Measurements from ENCODE around the gene CTDNEP1. TPM values are rescaled to one million over a fixed set of nuclear protein-coding genes. Genes with fewer than 3 reads are reported as not detected.

CTDNEP1 gene
- total RNA-seq, 2 experiments from 2014 or later: 158 to 203 TPM

- Mint-ChIP-seq H3K9me3 (ENCODE audit: low read depth) (no peaks in the 10 kb centered on the region), H3K27me3 (peaks cover 3% of the 10 kb centered on the region), H3K4me1 (peaks cover 21% of the 10 kb centered on the region), H3K36me3 (ENCODE audit: low read depth) (peaks cover 36% of the 10 kb centered on the region), H3K4me3 (no peak overlapping the region), H3K27ac (peak overlapping the region; percentile 17)
- POLR2A ChIA-PET: interaction anchor here (0.6 kb wide), 2 partner anchors 43 to 74 kb away, joined by 4 to 14 read pairs; no protein-coding TSS in a partner anchor
- ATAC-seq (no peak), DNase-seq (no peak)
- CTCF ChIA-PET: interaction anchor here (0.7 to 0.8 kb wide), 2 partner anchors 24 to 36 kb away, joined by 3 read pairs; partner anchors contain the start of gene SLC2A4
- intact Hi-C loops (cut with DNase I, micrococcal nuclease): no loop called here
Observed at GRCh38 chr17:7256766-7257456, 5.4 kb upstream of the CTDNEP1 start.

GRCh38 chr17:7254511-7254910 is 3.0 kb upstream of the CTDNEP1 start:
- H3K4me3 Mint-ChIP-seq: no peak overlapping the region
- H3K9me3 Mint-ChIP-seq (ENCODE audit: low read depth): no peaks in the 10 kb centered on the region
- H3K27ac Mint-ChIP-seq: no peak overlapping the region
- intact Hi-C loops (cut with DNase I, micrococcal nuclease): loop anchor here (5.0 kb wide), 5 partner anchors 53 to 678 kb away; partner anchors contain the start of genes CNTROB (in 1 of the 2), EIF5A (in 1 of the 2), POLR2A (in 1 of the 2) and SLC35G6 (in 1 of the 2)
- H3K27me3 Mint-ChIP-seq: no peaks in the 10 kb centered on the region
- H3K4me1 Mint-ChIP-seq: peaks cover 27% of the 10 kb centered on the region
- ChIA-PET POLR2A (no interaction called here), CTCF (no interaction called here)
- peaks cover 40% of the 10 kb centered on the region for H3K36me3 Mint-ChIP-seq (ENCODE audit: low read depth)
- no peak for DNase-seq
- ATAC-seq: no peak

- Mint-ChIP-seq H3K27me3 (no peaks in the 10 kb centered on the region), H3K27ac (peak overlapping the region; percentile 99), H3K4me1 (peaks cover 38% of the 10 kb centered on the region), H3K9me3 (ENCODE audit: low read depth) (no peaks in the 10 kb centered on the region), H3K36me3 (ENCODE audit: low read depth) (peaks cover 37% of the 10 kb centered on the region), H3K4me3 (peak overlapping the region; percentile 93)
- CTCF ChIA-PET: no interaction called here
- POLR2A ChIA-PET: no interaction called here
- intact Hi-C loops (cut with DNase I, micrococcal nuclease): loop anchor here (2.0 to 5.0 kb wide), 7 partner anchors 38 to 679 kb away; partner anchors contain the start of genes CNTROB (in 1 of the 2), EIF5A (in 1 of the 2), PLSCR3 (in 1 of the 2) and POLR2A (in 1 of the 2)
- no peak for DNase-seq
- no peak for ATAC-seq
Observed at GRCh38 chr17:7253082-7253481, 1.5 kb upstream of the CTDNEP1 start.

GRCh38 chr17:7252176-7253043 is 876 bp upstream of the CTDNEP1 start, which contains the start of gene ELP5:
TSS of gene ELP5 (plus strand) at chr17:7252215. CDS start at chr17:7252551, 336 bp downstream.
- Mint-ChIP-seq H3K36me3 (ENCODE audit: low read depth) (peaks cover 37% of the 10 kb centered on the region), H3K27ac (peak within 1 kb of the TSS; percentile 99), H3K4me3 (peak within 1 kb of the TSS; percentile 93), H3K27me3 (no peaks in the 10 kb centered on the region), H3K9me3 (ENCODE audit: low read depth) (no peaks in the 10 kb centered on the region), H3K4me1 (peaks cover 40% of the 10 kb centered on the region)
- ChIA-PET POLR2A (interaction anchor here (1.0 to 1.6 kb wide), 3 partner anchors 10 to 77 kb away, joined by 3 to 8 read pairs (median 4); partner anchors contain the start of genes GABARAP and PHF23), CTCF (no interaction called here)
- DNase-seq: peak; percentile 94
- ATAC-seq: peak; percentile 65
- intact Hi-C loops (cut with DNase I, micrococcal nuclease): loop anchor here (1.0 to 5.0 kb wide), 24 partner anchors 10 to 680 kb away; partner anchors contain the start of genes EIF5A (in 2 of the 2), POLR2A (in 2 of the 2), ACADVL (in 1 of the 2) and CNTROB (in 1 of the 2)

GRCh38 chr17:7250695-7251627 is 573 bp downstream of the CTDNEP1 start:
- ATAC-seq: peak; percentile 1
- intact Hi-C loops (cut with DNase I, micrococcal nuclease): loop anchor here (1.0 to 5.0 kb wide), 6 partner anchors 9 to 681 kb away; partner anchors contain the start of genes CNTROB (in 1 of the 2), EIF5A (in 1 of the 2), GABARAP (in 1 of the 2) and POLR2A (in 1 of the 2)
- peak; percentile 42 for DNase-seq
- no peaks in the 10 kb centered on the region for H3K27me3 Mint-ChIP-seq
- H3K4me3 Mint-ChIP-seq: peak overlapping the region; percentile 93
- peak overlapping the region; percentile 96 for H3K27ac Mint-ChIP-seq
- CTCF ChIA-PET: interaction anchor here (0.6 to 1.0 kb wide), 4 partner anchors 11 to 31 kb away, joined by 3 to 5 read pairs (median 4); partner anchors contain the start of genes ACADVL, DLG4 and PHF23
- peaks cover 39% of the 10 kb centered on the region for H3K36me3 Mint-ChIP-seq (ENCODE audit: low read depth)
- POLR2A ChIA-PET: interaction anchor here (1.0 to 1.6 kb wide), 3 partner anchors 9 to 79 kb away, joined by 3 to 8 read pairs (median 4); partner anchors contain the start of genes GABARAP and PHF23
- H3K9me3 Mint-ChIP-seq (ENCODE audit: low read depth): no peaks in the 10 kb centered on the region
- peaks cover 50% of the 10 kb centered on the region for H3K4me1 Mint-ChIP-seq

GRCh38 chr17:7249830-7250229 is 1.7 kb downstream of the CTDNEP1 start:
- Mint-ChIP-seq H3K36me3 (ENCODE audit: low read depth) (peaks cover 38% of the 10 kb centered on the region), H3K27me3 (no peaks in the 10 kb centered on the region), H3K4me1 (peaks cover 50% of the 10 kb centered on the region), H3K4me3 (peak overlapping the region; percentile 93), H3K27ac (peak overlapping the region; percentile 96), H3K9me3 (ENCODE audit: low read depth) (no peaks in the 10 kb centered on the region)
- intact Hi-C loops (cut with DNase I, micrococcal nuclease): loop anchor here (5.0 to 10.0 kb wide), 6 partner anchors 57 to 905 kb away; partner anchors contain the start of genes CNTROB (in 1 of the 2), EIF5A (in 1 of the 2), PER1 (in 1 of the 2) and POLR2A (in 1 of the 2)
- DNase-seq: no peak
- no peak for ATAC-seq
- ChIA-PET CTCF (interaction anchor here (1.3 kb wide), 1 partner anchor 30 kb away, joined by 4 read pairs; the partner anchor contains the start of genes ACADVL and DLG4), POLR2A (interaction anchor here (1.4 kb wide), 1 partner anchor 10 kb away, joined by 5 read pairs; the partner anchor contains the start of gene PHF23)

GRCh38 chr17:7249214-7249613 is 2.3 kb downstream of the CTDNEP1 start:
- ChIA-PET POLR2A (interaction anchor here (1.4 kb wide), 1 partner anchor 10 kb away, joined by 5 read pairs; the partner anchor contains the start of gene PHF23), CTCF (interaction anchor here (1.3 kb wide), 1 partner anchor 29 kb away, joined by 4 read pairs; the partner anchor contains the start of genes ACADVL and DLG4)
- peaks cover 50% of the 10 kb centered on the region for H3K4me1 Mint-ChIP-seq
- H3K27me3 Mint-ChIP-seq: no peaks in the 10 kb centered on the region
- peak overlapping the region; percentile 93 for H3K4me3 Mint-ChIP-seq
- intact Hi-C loops (cut with DNase I, micrococcal nuclease): loop anchor here in 1 of 2 experiments (10.0 kb wide), 1 partner anchor 906 kb away; the partner anchor contains the start of gene PER1
- peaks cover 37% of the 10 kb centered on the region for H3K36me3 Mint-ChIP-seq (ENCODE audit: low read depth)
- H3K27ac Mint-ChIP-seq: peak overlapping the region; percentile 71
- H3K9me3 Mint-ChIP-seq (ENCODE audit: low read depth): no peaks in the 10 kb centered on the region
- DNase-seq (no peak), ATAC-seq (no peak)

- Mint-ChIP-seq H3K27ac (peak overlapping the region; percentile 71), H3K9me3 (ENCODE audit: low read depth) (no peaks in the 10 kb centered on the region), H3K36me3 (ENCODE audit: low read depth) (peaks cover 34% of the 10 kb centered on the region), H3K4me1 (peaks cover 47% of the 10 kb centered on the region), H3K27me3 (no peaks in the 10 kb centered on the region), H3K4me3 (peak overlapping the region; percentile 93)
- CTCF ChIA-PET: interaction anchor here (1.3 kb wide), 1 partner anchor 29 kb away, joined by 4 read pairs; the partner anchor contains the start of genes ACADVL and DLG4
- ATAC-seq: no peak
- DNase-seq: no peak
- POLR2A ChIA-PET: interaction anchor here (1.4 kb wide), 1 partner anchor 9 kb away, joined by 5 read pairs; the partner anchor contains the start of gene PHF23
- intact Hi-C loops (cut with DNase I, micrococcal nuclease): loop anchor here in 1 of 2 experiments (10.0 kb wide), 1 partner anchor 906 kb away; the partner anchor contains the start of gene PER1
Observed at GRCh38 chr17:7248796-7249195, 2.7 kb downstream of the CTDNEP1 start.

- intact Hi-C loops (cut with DNase I, micrococcal nuclease): loop anchor here in 1 of 2 experiments (10.0 kb wide), 1 partner anchor 908 kb away; the partner anchor contains the start of gene PER1
- ChIA-PET POLR2A (no interaction called here), CTCF (interaction anchor here (0.6 kb wide), 1 partner anchor 26 kb away, joined by 5 read pairs; no protein-coding TSS in a partner anchor)
- DNase-seq (no peak), ATAC-seq (no peak)
- Mint-ChIP-seq H3K27ac (peak overlapping the region; percentile 16), H3K4me3 (no peak overlapping the region), H3K36me3 (ENCODE audit: low read depth) (peaks cover 33% of the 10 kb centered on the region), H3K27me3 (no peaks in the 10 kb centered on the region), H3K9me3 (ENCODE audit: low read depth) (no peaks in the 10 kb centered on the region), H3K4me1 (peaks cover 46% of the 10 kb centered on the region)
Observed at GRCh38 chr17:7246779-7247178, 4.8 kb downstream of the CTDNEP1 start.
